H9 (cell line): Measurements from ENCODE around the gene SEPTIN2. TPM values are rescaled to one million over a fixed set of nuclear protein-coding genes. Genes with fewer than 3 reads are reported as not detected.

Source experiments
- DNase-seq: peaks from one replicate; pipeline ENCODE4 v3.0.0-alpha.2; 2017
- H2AFZ ChIP-seq: one replicate; pipeline ENCODE4 v1.6.1; 2013; ENCODE audit warnings: mild to moderate bottlenecking, low read length, control low read depth, moderate library complexity
- H2AK5ac ChIP-seq: 2 replicates; pipeline ENCODE4 v1.6.1; 2013; ENCODE audit warnings: low read length, control low read depth, mixed read lengths; ENCODE audit not compliant: insufficient read length
- H2BK120ac ChIP-seq: one replicate; pipeline ENCODE4 v1.6.1; 2013; ENCODE audit warnings: low read depth, mild to moderate bottlenecking, low read length, control low read depth, inconsistent platforms; ENCODE audit not compliant: poor library complexity, severe bottlenecking
- H2BK12ac ChIP-seq: 2 replicates; pipeline ENCODE4 v1.6.1; 2013; ENCODE audit warnings: low read length, control low read depth, mixed read lengths, low read depth; ENCODE audit not compliant: insufficient read length
- H2BK15ac ChIP-seq: 2 replicates; pipeline ENCODE4 v1.6.1; 2013; ENCODE audit warnings: low read depth, low read length, control low read depth
- H2BK20ac ChIP-seq: one replicate; pipeline ENCODE4 v1.6.1; 2013; ENCODE audit warnings: low read depth, mild to moderate bottlenecking, low read length, control low read depth, inconsistent platforms; ENCODE audit not compliant: poor library complexity, severe bottlenecking
- H2BK5ac ChIP-seq: 2 replicates; pipeline ENCODE4 v1.6.1; 2013; ENCODE audit warnings: low read length, control low read depth, mixed read lengths; ENCODE audit not compliant: insufficient read length
- H3K14ac ChIP-seq: 2 replicates; pipeline ENCODE4 v1.6.1; 2013; ENCODE audit warnings: low read length, control low read depth; ENCODE audit not compliant: insufficient read depth
- H3K18ac ChIP-seq: 2 replicates; pipeline ENCODE4 v1.6.1; 2013; ENCODE audit warnings: low read depth, mild to moderate bottlenecking, mixed read lengths, low read length, control low read depth; ENCODE audit not compliant: insufficient read length
- H3K23ac ChIP-seq: 2 replicates; pipeline ENCODE4 v1.6.1; 2013; ENCODE audit warnings: low read length, control low read depth, mixed read lengths, low read depth; ENCODE audit not compliant: insufficient read length
- H3K23me2 ChIP-seq: 2 replicates; pipeline ENCODE4 v1.6.1; 2013; ENCODE audit warnings: low read depth, mild to moderate bottlenecking, mixed read lengths, low read length, control low read depth; ENCODE audit not compliant: insufficient read length, poor library complexity, severe bottlenecking
- H3K27ac ChIP-seq: 2 replicates; pipeline ENCODE4 v1.5.1; 2013; ENCODE audit warnings: low read length, control low read depth, mixed read lengths, low read depth; ENCODE audit not compliant: insufficient read length
- H3K27me3 ChIP-seq: 2 replicates; pipeline ENCODE4 v1.6.1; 2013; ENCODE audit warnings: low read length, control low read depth, inconsistent platforms; ENCODE audit not compliant: insufficient read depth
- H3K4ac ChIP-seq: 2 replicates; pipeline ENCODE4 v1.6.1; 2013; ENCODE audit warnings: low read depth, mild to moderate bottlenecking, control low read depth, inconsistent platforms, low read length, moderate library complexity
- H3K4me1 ChIP-seq: 2 replicates; pipeline ENCODE4 v1.6.1; 2013; ENCODE audit warnings: low read length, control low read depth, inconsistent platforms; ENCODE audit not compliant: insufficient read depth
- H3K4me2 ChIP-seq: 2 replicates; pipeline ENCODE4 v1.6.1; 2013; ENCODE audit warnings: low read length, control low read depth, mixed read lengths; ENCODE audit not compliant: insufficient read length, insufficient read depth
- H3K56ac ChIP-seq: 2 replicates; pipeline ENCODE4 v1.6.1; 2013; ENCODE audit warnings: low read depth, mild to moderate bottlenecking, mixed read lengths, low read length, control low read depth; ENCODE audit not compliant: insufficient read length
- H3K79me1 ChIP-seq: 2 replicates; pipeline ENCODE4 v1.6.1; 2013; ENCODE audit warnings: low read depth, mild to moderate bottlenecking, moderate library complexity, low read length, control low read depth, inconsistent platforms; ENCODE audit not compliant: insufficient read depth, poor library complexity, severe bottlenecking
- H3K79me2 ChIP-seq: 2 replicates; pipeline ENCODE4 v1.6.1; 2013; ENCODE audit warnings: low read length, control low read depth, inconsistent platforms; ENCODE audit not compliant: insufficient read depth
- H3K9ac ChIP-seq: 2 replicates; pipeline ENCODE4 v1.6.1; 2013; ENCODE audit warnings: low read length, control low read depth, mixed read lengths; ENCODE audit not compliant: insufficient read length; ENCODE audit errors: extremely low read depth
- H3K9me3 ChIP-seq: one replicate; pipeline ENCODE4 v1.6.1; 2013; ENCODE audit warnings: low read depth, low read length, inconsistent platforms; ENCODE audit not compliant: control insufficient read depth
- H3T11ph ChIP-seq: one replicate; pipeline ENCODE4 v1.6.1; 2013; ENCODE audit warnings: mild to moderate bottlenecking, low read length, control low read depth, inconsistent platforms
- H4K20me1 ChIP-seq: one replicate; pipeline ENCODE4 v1.6.1; 2013; ENCODE audit not compliant: control insufficient read depth, insufficient read length, insufficient read depth
- H4K5ac ChIP-seq: 2 replicates; pipeline ENCODE4 v1.6.1; 2013; ENCODE audit warnings: low read depth, mild to moderate bottlenecking, mixed read lengths, low read length, control low read depth; ENCODE audit not compliant: insufficient read length
- H4K8ac ChIP-seq: replicated peaks from 2 replicates; pipeline ENCODE4 v1.6.1; 2013; ENCODE audit warnings: low read length, control low read depth, mixed read lengths, low read depth; ENCODE audit not compliant: insufficient read length
- H4K91ac ChIP-seq: 2 replicates; pipeline ENCODE4 v1.6.1; 2013; ENCODE audit warnings: low read depth, mild to moderate bottlenecking, moderate library complexity, mixed read lengths, low read length, control low read depth; ENCODE audit not compliant: insufficient read length
- H3K27ac Mint-ChIP-seq, 3 experiments: 2 replicates in 2 of 3; 3 replicates in 1 of 3; pipeline ENCODE4 v1.8.0; 2020 to 2021; ENCODE audit warnings: mixed read lengths in 3 of 3, mild to moderate bottlenecking in 1 of 3, moderate library complexity in 1 of 3
- H3K27me3 Mint-ChIP-seq: 2 replicates; pipeline ENCODE4 v1.8.0; 2021; ENCODE audit warnings: low read depth, mild to moderate bottlenecking, moderate library complexity, mixed read lengths
- H3K36me3 Mint-ChIP-seq, 3 experiments: 2 replicates in 2 of 3; 3 replicates in 1 of 3; pipeline ENCODE4 v1.8.0; 2020 to 2021; ENCODE audit warnings: low read depth in 3 of 3, mixed read lengths in 3 of 3; ENCODE audit not compliant: insufficient read depth in 1 of 3
- H3K4me1 Mint-ChIP-seq, 2 experiments: 2 replicates each; pipeline ENCODE4 v1.8.0; 2020; ENCODE audit warnings: mixed read lengths in 2 of 2
- H3K4me3 Mint-ChIP-seq, 2 experiments: 2 replicates in 1 of 2; 3 replicates in 1 of 2; pipeline ENCODE4 v1.8.0; 2020 to 2021; ENCODE audit warnings: mild to moderate bottlenecking in 2 of 2, mixed read lengths in 2 of 2, moderate library complexity in 1 of 2
- H3K9me3 Mint-ChIP-seq, 2 experiments: 2 replicates in 1 of 2; 3 replicates in 1 of 2; pipeline ENCODE4 v1.8.0; 2020; ENCODE audit warnings: mild to moderate bottlenecking in 2 of 2, mixed read lengths in 2 of 2, moderate library complexity in 1 of 2
- WGBS: extraction: QIAGEN DNeasy Blood & Tissue Kit; methylation state at CpG from one replicate; pipeline ENCODE4 v1.1.7; 2013; ENCODE audit warnings: missing lambda C conversion rate, low lambda C conversion rate, mixed read lengths; ENCODE audit not compliant: insufficient read length; ENCODE audit errors: extremely low coverage; 5-methylcytosine and 5-hydroxymethylcytosine counted together
- total RNA-seq: library from RNA; stranded (reverse); gene quantifications from 2 replicates; pipeline ENCODE4 v1.2.1, GENCODE V29; 2021
- TF ChIP-seq, protein P1 (sequence below): fragments of 200-600 bp; sonication (generic); conservative IDR thresholded peaks from 3 replicates; pipeline ENCODE4 v1.8.0; 2021; ENCODE audit warnings: antibody characterized with exemption, mild to moderate bottlenecking

Gene SEPTIN2
- total RNA-seq, 1 experiment from 2014 or later = 385 TPM

GRCh38 chr2:241378816-241379215 is 63.1 kb downstream of the SEPTIN2 start:
- H3K27me3 ChIP-seq = no peaks in the 10 kb centered on the region
- H4K91ac ChIP-seq = no peak overlapping the region
- H3K27me3 Mint-ChIP-seq = no peaks in the 10 kb centered on the region
- H2BK20ac ChIP-seq = no peak overlapping the region
- H4K20me1 ChIP-seq = no peaks in the 10 kb centered on the region
- no peak overlapping the region for H3K14ac ChIP-seq
- no peak for DNase-seq
- H2BK120ac ChIP-seq = no peak overlapping the region
- no peaks in the 10 kb centered on the region for H3K4me1 Mint-ChIP-seq
- H3K4me3 Mint-ChIP-seq = no peak overlapping the region
- H4K8ac ChIP-seq = no peak overlapping the region
- no peak overlapping the region for H3K18ac ChIP-seq
- no peak overlapping the region for H3T11ph ChIP-seq
- H3K4me1 ChIP-seq = no peaks in the 10 kb centered on the region; the same call in 1 of the 2 replicates
- no peaks in the 10 kb centered on the region for H3K9me3 ChIP-seq
- no peak overlapping the region for H2BK5ac ChIP-seq
- no peaks in the 10 kb centered on the region for H3K79me1 ChIP-seq
- H3K23me2 ChIP-seq = no peaks in the 10 kb centered on the region
- H3K36me3 Mint-ChIP-seq = peaks cover 5 to 30% (median 27%) of the 10 kb centered on the region in 3 experiments; a peak in 6 of 7 replicates
- H3K56ac ChIP-seq = no peak overlapping the region
- WGBS = no CpG with 5 or more reads among the region's 2 CpGs
- no peak overlapping the region for H3K27ac Mint-ChIP-seq
- H2BK15ac ChIP-seq = no peak overlapping the region
- H3K79me2 ChIP-seq = no peaks in the 10 kb centered on the region
- no peak overlapping the region for H3K23ac ChIP-seq
- no peak overlapping the region for H3K27ac ChIP-seq
- TF ChIP-seq, protein P1, sequence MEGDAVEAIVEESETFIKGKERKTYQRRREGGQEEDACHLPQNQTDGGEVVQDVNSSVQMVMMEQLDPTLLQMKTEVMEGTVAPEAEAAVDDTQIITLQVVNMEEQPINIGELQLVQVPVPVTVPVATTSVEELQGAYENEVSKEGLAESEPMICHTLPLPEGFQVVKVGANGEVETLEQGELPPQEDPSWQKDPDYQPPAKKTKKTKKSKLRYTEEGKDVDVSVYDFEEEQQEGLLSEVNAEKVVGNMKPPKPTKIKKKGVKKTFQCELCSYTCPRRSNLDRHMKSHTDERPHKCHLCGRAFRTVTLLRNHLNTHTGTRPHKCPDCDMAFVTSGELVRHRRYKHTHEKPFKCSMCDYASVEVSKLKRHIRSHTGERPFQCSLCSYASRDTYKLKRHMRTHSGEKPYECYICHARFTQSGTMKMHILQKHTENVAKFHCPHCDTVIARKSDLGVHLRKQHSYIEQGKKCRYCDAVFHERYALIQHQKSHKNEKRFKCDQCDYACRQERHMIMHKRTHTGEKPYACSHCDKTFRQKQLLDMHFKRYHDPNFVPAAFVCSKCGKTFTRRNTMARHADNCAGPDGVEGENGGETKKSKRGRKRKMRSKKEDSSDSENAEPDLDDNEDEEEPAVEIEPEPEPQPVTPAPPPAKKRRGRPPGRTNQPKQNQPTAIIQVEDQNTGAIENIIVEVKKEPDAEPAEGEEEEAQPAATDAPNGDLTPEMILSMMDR = no peak
- H2AK5ac ChIP-seq = no peak overlapping the region
- H3K4ac ChIP-seq = no peak overlapping the region
- no peak overlapping the region for H4K5ac ChIP-seq
- H2AFZ ChIP-seq = no peak overlapping the region
- H2BK12ac ChIP-seq = no peak overlapping the region
- H3K9me3 Mint-ChIP-seq = no peaks in the 10 kb centered on the region
- H3K9ac ChIP-seq = no peak overlapping the region
- no peak overlapping the region for H3K4me2 ChIP-seq
